Stomach smooth muscle (tissue), 2 donors: Measurements from ENCODE around the gene GTF2A1L.
"Not testable (repeated sequence)": the region's sequence is repeated elsewhere in the genome, so short reads cannot be mapped to it uniquely, and the experiment has no call there.

Experiments used
- H3K27ac ChIP-seq: one replicate; pipeline ENCODE4 v1.7.0; 2013; ENCODE audit warnings: mild to moderate bottlenecking, low read length, inconsistent platforms
- H3K27me3 ChIP-seq, 2 donors: one replicate each; pipeline ENCODE4 v1.7.0; 2013; ENCODE audit warnings: low read length in 2 of 2; ENCODE audit not compliant: insufficient read depth in 2 of 2, control insufficient read depth in 1 of 2
- H3K36me3 ChIP-seq, 2 donors: one replicate each; pipeline ENCODE4 v1.7.0; 2013; ENCODE audit warnings: low read length in 2 of 2; ENCODE audit not compliant: control insufficient read depth in 2 of 2, insufficient read depth in 2 of 2
- H3K4me1 ChIP-seq: one replicate; pipeline ENCODE4 v1.7.0; 2013; ENCODE audit warnings: low read length; ENCODE audit not compliant: control insufficient read depth, insufficient read depth
- H3K4me3 ChIP-seq, 2 donors: one replicate each; pipeline ENCODE4 v1.7.0; 2013; ENCODE audit warnings: low read length in 2 of 2
- H3K9ac ChIP-seq, 2 donors: one replicate each; pipeline ENCODE4 v1.7.0; 2013; ENCODE audit warnings: low read length in 2 of 2, mild to moderate bottlenecking in 1 of 2
- H3K9me3 ChIP-seq, 2 donors: one replicate each; pipeline ENCODE4 v1.7.0; 2013; ENCODE audit warnings: low read length in 2 of 2; ENCODE audit not compliant: control insufficient read depth in 2 of 2
- donor health status: healthy.
- donor health status: Pancreatic carcinoma.

The GTF2A1L gene

GRCh38 chr2:48588745-48589144, 28.9 kb upstream of the GTF2A1L start:
- H3K4me1 ChIP-seq, result peaks cover 21% of the 10 kb centered on the region
- no peaks in the 10 kb centered on the region for H3K27me3 ChIP-seq
- no peaks in the 10 kb centered on the region for H3K9me3 ChIP-seq
- peak overlapping the region; percentile 31 for H3K27ac ChIP-seq
- no peak overlapping the region for H3K4me3 ChIP-seq
- no peak overlapping the region for H3K9ac ChIP-seq
- peaks cover 12 to 15% of the 10 kb centered on the region in 2 donors for H3K36me3 ChIP-seq

DNA sequence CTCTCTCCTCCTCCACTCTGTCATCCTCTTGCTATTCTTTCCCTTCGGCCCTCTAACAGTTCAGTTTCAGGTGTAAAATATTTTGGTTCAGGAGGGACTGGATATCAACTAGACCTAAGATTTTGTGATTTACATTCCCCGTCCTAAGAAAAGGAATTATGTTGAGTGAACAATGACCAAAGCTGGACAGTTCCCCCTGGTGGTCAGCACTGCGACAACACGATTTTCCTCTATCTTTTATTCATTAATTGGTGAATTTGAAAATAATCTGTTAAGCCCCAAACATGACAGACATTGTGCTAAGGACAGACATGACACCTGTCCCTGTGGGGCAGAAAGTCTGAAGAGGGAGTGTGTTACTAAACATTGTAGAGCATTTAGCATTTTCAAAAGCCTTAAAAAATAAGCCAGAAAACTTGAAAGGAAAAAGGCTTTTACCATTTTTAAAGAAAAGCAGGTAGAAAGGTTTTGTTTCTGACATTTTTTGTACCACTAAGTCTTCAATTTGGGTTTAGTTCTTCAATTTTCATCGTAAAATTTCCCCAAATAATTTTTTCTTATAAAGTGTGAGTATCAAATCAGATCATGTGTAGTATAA, 28.4 kb upstream of the GTF2A1L start:
- no peak overlapping the region for H3K9ac ChIP-seq
- H3K27me3 ChIP-seq, result no peaks in the 10 kb centered on the region
- peaks cover 21% of the 10 kb centered on the region for H3K4me1 ChIP-seq
- peak overlapping the region; percentile 31 for H3K27ac ChIP-seq
- no peak overlapping the region for H3K4me3 ChIP-seq
- no peaks in the 10 kb centered on the region for H3K9me3 ChIP-seq
- peaks cover 16 to 18% of the 10 kb centered on the region in 2 donors for H3K36me3 ChIP-seq

DNA sequence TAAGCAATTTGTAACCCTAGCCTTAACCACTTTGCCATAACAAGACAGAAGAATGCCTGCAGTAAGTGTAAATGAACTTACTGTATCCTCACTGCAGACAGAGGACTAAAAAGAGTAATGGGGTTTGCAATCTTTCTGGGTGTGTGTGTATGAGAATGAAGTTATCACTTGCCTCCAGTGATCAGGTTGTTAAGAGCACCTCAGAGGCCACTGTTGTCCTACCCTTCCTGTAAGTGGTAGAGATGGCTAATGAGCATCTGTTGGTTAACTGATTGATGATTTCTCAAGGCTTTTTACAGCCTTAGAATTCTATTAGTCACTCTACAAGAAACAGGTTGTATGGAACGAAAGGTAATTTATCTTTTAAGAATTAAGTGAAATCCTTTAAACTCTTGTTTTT, 27.6 kb upstream of the GTF2A1L start:
- no peak overlapping the region for H3K9ac ChIP-seq
- H3K27ac ChIP-seq, result no peak overlapping the region
- H3K4me3 ChIP-seq, result no peak overlapping the region
- H3K36me3 ChIP-seq, result peaks cover 11 to 15% of the 10 kb centered on the region in 2 donors
- H3K4me1 ChIP-seq, result peaks cover 21% of the 10 kb centered on the region
- H3K27me3 ChIP-seq, result no peaks in the 10 kb centered on the region
- no peaks in the 10 kb centered on the region for H3K9me3 ChIP-seq

DNA sequence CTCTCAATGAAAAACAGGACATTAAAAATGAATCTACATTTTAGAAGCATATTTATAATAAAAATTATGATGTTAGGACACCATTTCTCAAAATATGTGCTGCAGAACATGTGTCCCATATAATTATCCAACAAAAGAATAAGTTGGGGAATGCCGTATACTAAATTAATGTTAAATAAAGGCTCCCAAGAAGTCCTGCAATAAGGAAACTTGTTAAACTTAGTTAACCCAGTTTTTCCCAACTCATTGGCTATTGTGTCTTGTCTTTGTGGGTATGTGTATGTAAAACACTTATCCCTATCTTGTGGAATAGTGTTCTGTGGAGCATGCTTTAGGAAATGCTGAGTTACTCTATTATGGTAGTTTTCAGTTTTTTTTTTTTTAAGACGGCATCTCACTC, 25.6 kb upstream of the GTF2A1L start:
- Histone ChIP-seq H3K4me1 (peaks cover 9% of the 10 kb centered on the region), H3K4me3 (no peak overlapping the region), H3K36me3 (peaks cover 8 to 12% of the 10 kb centered on the region in 2 donors), H3K9me3 (no peaks in the 10 kb centered on the region), H3K27me3 (no peaks in the 10 kb centered on the region), H3K27ac (no peak overlapping the region), H3K9ac (no peak overlapping the region)

GRCh38 chr2:48596751-48597150, 20.9 kb upstream of the GTF2A1L start:
- not testable (repeated sequence) for H3K9me3 ChIP-seq, H3K9ac ChIP-seq, H3K27ac ChIP-seq, H3K4me1 ChIP-seq, H3K4me3 ChIP-seq, H3K27me3 ChIP-seq
- H3K36me3 ChIP-seq, result peaks cover 14 to 16% of the 10 kb centered on the region in 2 donors

DNA sequence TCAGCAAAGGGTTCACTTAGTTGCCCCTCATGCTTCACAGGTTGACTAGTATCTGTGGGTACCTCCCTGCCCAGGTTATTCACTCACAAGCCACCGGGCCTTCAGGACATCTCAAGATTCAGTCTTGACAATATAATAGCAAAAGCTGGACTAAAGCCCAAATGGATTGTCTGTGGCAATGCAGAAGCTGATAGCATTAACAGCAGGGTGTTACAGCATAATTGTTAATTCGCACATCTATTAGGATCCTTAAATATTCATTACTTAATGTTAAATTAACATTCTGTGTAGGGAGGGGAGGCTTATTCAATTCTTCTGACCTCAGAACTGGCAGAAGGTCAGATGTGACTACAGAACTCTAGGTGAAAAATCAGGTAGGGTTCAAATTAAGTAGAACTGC, 20.2 kb upstream of the GTF2A1L start:
- H3K9me3 ChIP-seq, result no peaks in the 10 kb centered on the region
- H3K36me3 ChIP-seq, result peaks cover 15 to 16% of the 10 kb centered on the region in 2 donors
- H3K4me3 ChIP-seq, result no peak overlapping the region
- H3K27ac ChIP-seq, result no peak overlapping the region
- H3K27me3 ChIP-seq, result no peaks in the 10 kb centered on the region
- no peaks in the 10 kb centered on the region for H3K4me1 ChIP-seq
- H3K9ac ChIP-seq, result no peak overlapping the region

GRCh38 chr2:48600204-48600813, 17.3 kb upstream of the GTF2A1L start:
- no peak overlapping the region for H3K9ac ChIP-seq
- H3K4me3 ChIP-seq, result no peak overlapping the region

DNA sequence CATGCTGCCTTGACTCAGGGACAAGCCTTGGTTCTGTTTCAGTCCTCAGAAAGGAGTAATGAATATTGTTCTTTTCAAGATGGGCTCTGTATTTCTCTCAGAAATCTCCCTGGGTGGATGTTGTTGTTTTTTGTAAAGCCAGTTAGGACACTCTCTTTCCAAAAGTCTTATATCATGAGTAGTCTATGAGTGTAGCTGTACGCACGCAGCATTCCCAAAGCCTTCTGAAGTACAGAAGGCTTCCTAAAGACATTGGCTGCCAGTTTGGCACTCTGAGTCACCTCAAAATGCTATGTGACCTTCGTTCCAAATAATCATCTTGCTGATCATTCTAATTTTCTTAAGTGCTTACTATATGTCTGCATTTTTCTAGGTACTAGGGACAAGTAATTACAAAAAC, 16.7 kb upstream of the GTF2A1L start:
- H3K36me3 ChIP-seq, result peaks cover 11 to 14% of the 10 kb centered on the region in 2 donors
- no peak overlapping the region for H3K9ac ChIP-seq
- H3K27ac ChIP-seq, result no peak overlapping the region
- no peak overlapping the region for H3K4me3 ChIP-seq
- H3K4me1 ChIP-seq, result no peaks in the 10 kb centered on the region
- H3K27me3 ChIP-seq, result no peaks in the 10 kb centered on the region
- H3K9me3 ChIP-seq, result no peaks in the 10 kb centered on the region

More at GRCh38 chr2:48600204-48600813, 17.3 kb upstream of the GTF2A1L start:
- H3K4me1 ChIP-seq, result no peaks in the 10 kb centered on the region
- no peaks in the 10 kb centered on the region for H3K27me3 ChIP-seq
- H3K9me3 ChIP-seq, result no peaks in the 10 kb centered on the region
- H3K36me3 ChIP-seq, result peaks cover 11 to 12% of the 10 kb centered on the region in 2 donors
- H3K27ac ChIP-seq, result no peak overlapping the region

DNA sequence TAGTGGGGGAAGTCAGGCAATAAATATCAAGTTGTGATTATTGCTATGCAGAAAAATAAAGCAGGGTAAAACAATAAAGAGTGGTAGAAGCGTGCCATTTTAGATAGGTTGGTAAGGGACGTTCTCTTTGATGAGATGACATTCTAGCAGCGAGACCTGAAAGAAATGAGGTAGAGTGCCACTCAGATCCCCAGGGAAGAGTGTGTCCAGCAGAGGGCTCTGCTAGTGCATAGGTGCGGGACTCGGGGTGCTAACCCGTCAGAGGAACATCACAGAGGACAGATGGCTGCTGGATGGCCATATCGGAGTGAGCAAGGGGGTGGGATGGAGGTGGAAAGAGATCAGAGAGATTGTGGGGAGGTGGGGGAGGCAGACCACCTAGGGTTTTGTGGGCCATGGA, 16.3 kb upstream of the GTF2A1L start:
- Histone ChIP-seq H3K4me3 (no peak overlapping the region), H3K4me1 (no peaks in the 10 kb centered on the region), H3K27me3 (no peaks in the 10 kb centered on the region), H3K9ac (no peak overlapping the region), H3K9me3 (no peaks in the 10 kb centered on the region), H3K27ac (no peak overlapping the region), H3K36me3 (peaks cover 11 to 14% of the 10 kb centered on the region in 2 donors)

GRCh38 chr2:48605482-48606175, 12.0 kb upstream of the GTF2A1L start:
- H3K4me3 ChIP-seq, result no peak overlapping the region
- H3K4me1 ChIP-seq, result peaks cover 9% of the 10 kb centered on the region
- H3K9me3 ChIP-seq, result no peaks in the 10 kb centered on the region
- H3K9ac ChIP-seq, result no peak overlapping the region
- peaks cover 3 to 5% of the 10 kb centered on the region in 2 donors for H3K36me3 ChIP-seq
- no peaks in the 10 kb centered on the region for H3K27me3 ChIP-seq
- no peak overlapping the region for H3K27ac ChIP-seq
